ENCODE data around the gene JMJD8. TPM values are rescaled to one million over a fixed set of nuclear protein-coding genes. Genes with fewer than 3 reads are reported as not detected.

The JMJD8 gene
- total RNA-seq, 4 donors from 2014 or later, result 83.1 to 119 (median 101) TPM

DNA sequence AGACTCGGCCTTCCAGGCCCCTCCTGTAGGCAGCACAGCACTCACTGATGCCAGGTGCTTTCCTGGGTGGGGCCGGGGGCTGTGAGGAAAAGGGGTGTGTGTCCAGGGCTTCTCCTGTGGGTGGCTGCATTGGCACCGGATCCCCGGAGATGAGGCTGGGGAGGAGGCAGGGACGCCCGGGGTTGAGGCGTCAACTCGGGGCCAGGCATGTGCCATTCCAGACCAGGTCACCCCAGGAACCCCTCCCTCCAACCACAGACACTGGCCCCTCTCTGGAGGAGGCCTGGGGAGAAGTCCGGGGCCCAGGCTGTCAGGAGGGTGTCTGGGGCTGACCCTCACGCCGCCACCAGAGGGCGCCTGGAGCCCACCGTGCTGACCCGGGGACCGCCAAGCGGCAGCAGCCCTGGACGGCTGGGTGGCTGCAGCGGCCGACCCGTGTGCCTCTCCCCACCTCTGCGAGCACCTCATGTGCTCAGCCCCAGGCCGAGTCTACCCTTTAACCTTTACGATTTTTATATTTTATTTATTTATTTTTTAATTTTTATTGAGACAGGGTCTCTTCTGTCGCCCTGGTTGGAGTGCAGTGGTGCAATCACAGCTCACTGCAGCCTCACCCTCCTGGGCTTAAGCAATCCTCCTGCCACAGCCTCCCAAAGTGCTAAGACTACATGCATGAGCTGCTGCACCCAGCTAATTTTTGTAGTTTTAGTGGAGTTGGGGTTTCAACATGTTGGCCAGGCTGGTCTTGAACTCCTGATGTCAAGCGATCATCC lies 27.6 kb upstream of the JMJD8 start:
- Histone ChIP-seq H3K4me3 (no peak overlapping the region), H3K4me1 (peaks cover 0 to 52% (median 19%) of the 10 kb centered on the region in 4 donors), H3K36me3 (no peaks in the 10 kb centered on the region), H3K9me3 (no peaks in the 10 kb centered on the region), H3K27ac (no peak overlapping the region), H3K27me3 (peaks cover 2 to 48% of the 10 kb centered on the region in 2 donors)
- WGBS, 2 donors, result 12 to 14% methylated on average over 24 to 25 of the region's 25 CpGs
- TF ChIP-seq EP300 (IDR thresholded peaks at IDR 0.05) (no peak), POLR2A (IDR thresholded peaks at IDR 0.05) (no peak)
- TF ChIP-seq, protein P1, sequence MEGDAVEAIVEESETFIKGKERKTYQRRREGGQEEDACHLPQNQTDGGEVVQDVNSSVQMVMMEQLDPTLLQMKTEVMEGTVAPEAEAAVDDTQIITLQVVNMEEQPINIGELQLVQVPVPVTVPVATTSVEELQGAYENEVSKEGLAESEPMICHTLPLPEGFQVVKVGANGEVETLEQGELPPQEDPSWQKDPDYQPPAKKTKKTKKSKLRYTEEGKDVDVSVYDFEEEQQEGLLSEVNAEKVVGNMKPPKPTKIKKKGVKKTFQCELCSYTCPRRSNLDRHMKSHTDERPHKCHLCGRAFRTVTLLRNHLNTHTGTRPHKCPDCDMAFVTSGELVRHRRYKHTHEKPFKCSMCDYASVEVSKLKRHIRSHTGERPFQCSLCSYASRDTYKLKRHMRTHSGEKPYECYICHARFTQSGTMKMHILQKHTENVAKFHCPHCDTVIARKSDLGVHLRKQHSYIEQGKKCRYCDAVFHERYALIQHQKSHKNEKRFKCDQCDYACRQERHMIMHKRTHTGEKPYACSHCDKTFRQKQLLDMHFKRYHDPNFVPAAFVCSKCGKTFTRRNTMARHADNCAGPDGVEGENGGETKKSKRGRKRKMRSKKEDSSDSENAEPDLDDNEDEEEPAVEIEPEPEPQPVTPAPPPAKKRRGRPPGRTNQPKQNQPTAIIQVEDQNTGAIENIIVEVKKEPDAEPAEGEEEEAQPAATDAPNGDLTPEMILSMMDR (IDR thresholded peaks at IDR 0.05), result peak; percentile 90 to 95 (median 94)
- peak in 1 of 2 donors; percentile 55 for DNase-seq (ENCODE audit: low spot score in 2 of 2)

DNA sequence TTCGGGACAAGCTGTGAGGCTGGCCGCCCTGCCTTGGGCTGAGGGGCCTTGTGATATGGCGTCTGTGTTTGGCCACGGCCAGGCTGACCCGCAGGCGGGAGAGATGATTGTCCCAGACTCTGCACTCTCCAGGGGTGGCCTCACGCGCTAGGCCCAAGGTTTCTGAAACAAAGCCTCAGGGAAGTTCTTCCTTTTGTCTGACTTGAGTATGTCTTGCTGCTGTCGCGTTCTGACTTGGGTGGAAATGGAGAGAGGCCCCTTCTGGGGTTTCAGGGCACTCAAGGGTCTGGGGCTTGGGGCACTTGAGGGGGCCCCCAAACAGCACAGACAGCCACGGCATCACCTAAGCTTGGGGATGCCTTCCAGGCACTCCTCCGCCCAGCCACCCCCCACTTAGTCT lies 26.9 kb upstream of the JMJD8 start:
- Histone ChIP-seq H3K4me1 (peaks cover 0 to 52% (median 16%) of the 10 kb centered on the region in 4 donors), H3K9me3 (no peaks in the 10 kb centered on the region), H3K27me3 (peaks cover 2 to 55% of the 10 kb centered on the region in 2 donors), H3K4me3 (no peak overlapping the region), H3K36me3 (no peaks in the 10 kb centered on the region), H3K27ac (no peak overlapping the region)
- no peak for DNase-seq (ENCODE audit: low spot score in 2 of 2)
- 73% methylated on average over 12 of the region's 12 CpGs for WGBS, 2 donors
- TF ChIP-seq POLR2A (IDR thresholded peaks at IDR 0.05), result no peak
- TF ChIP-seq, protein P1 (IDR thresholded peaks at IDR 0.05), result no peak
- TF ChIP-seq EP300 (IDR thresholded peaks at IDR 0.05), result no peak

DNA sequence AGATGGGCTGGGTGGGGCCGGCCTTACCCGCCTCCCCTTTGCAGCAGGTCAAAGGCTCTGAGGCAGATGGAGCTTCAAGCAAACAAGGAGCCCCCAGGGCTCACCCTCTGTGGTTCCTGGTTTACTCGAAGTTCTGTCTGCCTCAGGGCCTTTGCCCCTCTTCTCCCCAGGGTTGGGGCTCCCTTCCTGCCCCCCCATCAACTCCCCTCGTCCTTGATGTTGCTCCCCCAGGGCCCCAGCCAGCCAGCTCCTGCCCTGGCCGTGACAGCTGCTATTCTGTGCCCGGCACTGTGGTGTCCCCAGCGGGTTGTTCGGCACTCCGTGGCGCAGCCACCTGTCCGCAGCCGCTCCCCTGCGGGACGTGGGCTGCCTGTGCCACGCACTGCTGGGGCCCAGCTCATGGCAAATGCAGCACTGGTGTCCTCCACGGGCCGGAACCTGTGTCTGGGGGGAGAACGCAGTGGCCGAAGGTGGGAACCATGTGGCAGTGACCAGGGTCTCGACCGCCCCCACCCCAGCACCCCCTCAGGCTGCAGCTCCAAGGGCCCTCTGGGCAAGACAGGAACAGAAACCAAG lies 26.5 kb upstream of the JMJD8 start:
- peaks cover 2 to 57% of the 10 kb centered on the region in 2 donors for H3K27me3 ChIP-seq
- WGBS, 2 donors, result 58 to 59% methylated on average over 11 to 15 of the region's 21 CpGs

DNA sequence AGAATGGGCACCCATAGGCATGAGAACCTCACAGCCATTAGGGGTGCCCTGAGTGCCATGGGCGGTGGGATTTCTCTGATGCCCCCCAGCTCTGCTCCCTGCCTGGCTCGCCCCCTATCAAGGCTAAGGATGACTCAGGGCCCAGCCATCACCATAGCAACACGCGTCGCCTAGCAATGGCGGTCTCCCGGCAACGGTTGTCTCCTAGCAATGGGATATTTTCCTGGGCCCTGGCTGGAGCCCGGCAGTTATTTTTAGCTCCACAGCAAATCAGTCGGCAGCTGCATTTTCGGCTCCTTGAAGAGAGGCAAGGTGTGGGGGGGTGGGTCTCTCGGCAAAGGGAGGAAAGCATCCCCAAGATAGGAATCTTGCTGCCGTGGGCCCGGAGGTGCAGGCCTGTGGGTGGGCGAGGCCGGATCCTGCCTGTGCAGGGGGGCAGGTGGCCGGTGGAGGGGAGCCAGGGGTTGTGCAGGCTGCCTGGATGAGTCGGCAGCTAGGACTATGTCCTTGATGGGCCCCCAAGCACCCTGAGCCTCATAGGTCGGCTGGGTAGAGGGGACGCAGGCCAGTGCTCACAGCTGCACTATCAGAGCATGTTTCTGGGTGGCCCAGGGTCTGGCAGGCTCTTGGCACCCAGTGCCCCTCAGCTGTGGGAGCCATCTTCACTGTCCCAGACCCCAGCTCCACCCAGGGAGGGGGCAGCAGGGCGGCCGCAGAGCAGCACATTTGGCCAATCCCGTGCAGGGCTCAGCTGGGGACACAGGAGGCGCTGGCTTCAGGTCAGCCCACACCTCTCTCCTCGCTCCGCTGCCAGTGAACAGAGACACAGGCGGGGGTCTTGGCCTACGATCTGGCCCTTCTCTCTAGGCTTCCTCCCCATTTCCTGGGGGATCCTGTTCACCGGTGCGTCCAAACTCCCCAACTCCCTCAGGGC lies 25.7 kb upstream of the JMJD8 start:
- no peak for DNase-seq (ENCODE audit: low spot score in 2 of 2)
- Histone ChIP-seq H3K4me1 (peaks cover 0 to 54% (median 13%) of the 10 kb centered on the region in 4 donors), H3K36me3 (no peaks in the 10 kb centered on the region), H3K4me3 (no peak overlapping the region), H3K27ac (no peak overlapping the region), H3K27me3 (peaks cover 2 to 61% of the 10 kb centered on the region in 2 donors), H3K9me3 (no peaks in the 10 kb centered on the region)
- no peak for TF ChIP-seq POLR2A (IDR thresholded peaks at IDR 0.05)
- TF ChIP-seq EP300 (IDR thresholded peaks at IDR 0.05), result no peak
- TF ChIP-seq, protein P1 (IDR thresholded peaks at IDR 0.05), result no peak
- 17 to 20% methylated on average over 19 to 29 of the region's 30 CpGs for WGBS, 2 donors

More for the DNA sequence above, 26.5 kb upstream of the JMJD8 start:
- TF ChIP-seq EP300 (IDR thresholded peaks at IDR 0.05) (no peak), POLR2A (IDR thresholded peaks at IDR 0.05) (no peak)
- TF ChIP-seq, protein P1 (IDR thresholded peaks at IDR 0.05), result no peak
- DNase-seq (ENCODE audit: low spot score in 2 of 2), result no peak
- no peaks in the 10 kb centered on the region for H3K9me3 ChIP-seq
- no peak overlapping the region for H3K4me3 ChIP-seq
- H3K36me3 ChIP-seq, result no peaks in the 10 kb centered on the region
- peaks cover 0 to 50% (median 13%) of the 10 kb centered on the region in 4 donors for H3K4me1 ChIP-seq
- no peak overlapping the region for H3K27ac ChIP-seq

Data from tibial nerve (tissue), 4 donors.